NCI-H1436 treated with DMSO at 0.1 percent for 48 hours (cell line): Measurements from ENCODE around the gene TP53TG3E.
"Not testable (repeated sequence)": the region's sequence is repeated elsewhere in the genome, so short reads cannot be mapped to it uniquely, and the experiment has no call there.

Source experiments
- DNase-seq: peaks from one replicate; lab custom pipeline; 2025; lab: John Stamatoyannopoulos, UW

The TP53TG3E gene, protein sequence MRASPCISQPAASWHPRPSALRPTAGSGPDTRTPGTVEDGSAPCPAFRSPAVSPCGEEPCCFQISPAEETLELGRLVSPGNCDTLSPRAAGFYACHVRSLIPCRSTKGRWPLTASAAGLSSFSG

DNA sequence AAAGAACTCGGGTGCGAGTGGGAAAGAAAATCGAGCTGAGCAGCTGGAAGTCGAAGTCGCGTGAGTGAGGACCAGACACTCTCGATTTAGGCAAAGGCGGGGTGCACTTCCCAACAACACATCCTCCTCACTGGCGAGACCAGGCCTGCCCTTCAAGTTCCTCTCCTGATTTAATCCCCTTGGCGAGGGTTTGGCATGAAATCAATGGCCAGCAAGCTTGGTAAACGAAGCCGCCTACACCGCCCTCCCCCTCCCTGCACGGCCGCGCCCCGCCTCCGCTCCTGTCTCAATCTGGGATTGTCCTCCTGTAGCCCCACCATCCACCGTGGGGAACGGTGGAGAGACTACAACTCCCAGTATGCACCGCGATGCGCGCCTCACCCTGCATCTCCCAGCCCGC is at the start of gene TP53TG3E:
TSS of gene TP53TG3E (plus strand) at position 301 of the 400 bp plus-strand sequence. CDS start at position 369, 68 bp downstream.
- not testable (repeated sequence) for DNase-seq

DNA sequence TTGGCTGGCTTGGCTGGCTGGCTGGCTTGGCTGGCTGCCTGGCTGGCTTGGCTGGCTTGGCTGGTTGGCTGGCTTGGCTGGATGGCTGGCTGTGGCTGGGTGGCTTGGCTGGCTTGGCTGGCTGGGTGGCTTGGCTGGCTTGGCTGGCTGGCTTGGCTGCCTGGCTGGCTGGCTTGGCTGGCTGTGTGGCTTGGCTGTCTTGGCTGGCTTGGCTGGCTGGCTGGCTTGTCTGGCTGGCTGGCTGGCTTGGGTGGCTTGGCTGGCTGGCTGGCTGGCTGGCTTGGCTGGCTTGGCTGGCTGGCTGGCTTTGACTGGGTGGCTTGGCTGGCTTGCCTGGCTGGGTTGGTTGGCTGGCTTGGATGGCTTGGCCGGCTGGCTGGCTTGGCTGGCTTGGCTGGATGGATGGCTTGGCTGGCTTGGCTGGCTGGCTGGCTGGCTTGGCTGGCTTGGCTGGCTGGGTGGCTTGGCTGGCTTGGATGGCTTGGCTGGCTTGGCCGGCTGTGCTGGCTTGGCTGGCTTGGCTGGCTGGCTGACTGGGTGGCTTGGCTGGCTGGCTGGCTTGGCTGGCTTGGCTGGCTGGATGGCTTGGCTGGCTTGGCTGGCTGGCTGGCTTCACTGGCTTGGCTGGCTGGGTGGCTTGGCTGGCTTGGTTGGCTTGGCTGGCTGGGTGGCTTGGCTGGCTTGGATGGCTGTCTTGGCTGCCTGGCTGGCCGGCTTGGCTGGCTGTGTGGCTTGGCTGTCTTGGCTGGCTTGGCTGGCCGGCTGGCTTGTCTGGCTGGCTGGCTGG is 32.3 kb downstream of the TP53TG3E start:
- not testable (repeated sequence) for DNase-seq

DNA sequence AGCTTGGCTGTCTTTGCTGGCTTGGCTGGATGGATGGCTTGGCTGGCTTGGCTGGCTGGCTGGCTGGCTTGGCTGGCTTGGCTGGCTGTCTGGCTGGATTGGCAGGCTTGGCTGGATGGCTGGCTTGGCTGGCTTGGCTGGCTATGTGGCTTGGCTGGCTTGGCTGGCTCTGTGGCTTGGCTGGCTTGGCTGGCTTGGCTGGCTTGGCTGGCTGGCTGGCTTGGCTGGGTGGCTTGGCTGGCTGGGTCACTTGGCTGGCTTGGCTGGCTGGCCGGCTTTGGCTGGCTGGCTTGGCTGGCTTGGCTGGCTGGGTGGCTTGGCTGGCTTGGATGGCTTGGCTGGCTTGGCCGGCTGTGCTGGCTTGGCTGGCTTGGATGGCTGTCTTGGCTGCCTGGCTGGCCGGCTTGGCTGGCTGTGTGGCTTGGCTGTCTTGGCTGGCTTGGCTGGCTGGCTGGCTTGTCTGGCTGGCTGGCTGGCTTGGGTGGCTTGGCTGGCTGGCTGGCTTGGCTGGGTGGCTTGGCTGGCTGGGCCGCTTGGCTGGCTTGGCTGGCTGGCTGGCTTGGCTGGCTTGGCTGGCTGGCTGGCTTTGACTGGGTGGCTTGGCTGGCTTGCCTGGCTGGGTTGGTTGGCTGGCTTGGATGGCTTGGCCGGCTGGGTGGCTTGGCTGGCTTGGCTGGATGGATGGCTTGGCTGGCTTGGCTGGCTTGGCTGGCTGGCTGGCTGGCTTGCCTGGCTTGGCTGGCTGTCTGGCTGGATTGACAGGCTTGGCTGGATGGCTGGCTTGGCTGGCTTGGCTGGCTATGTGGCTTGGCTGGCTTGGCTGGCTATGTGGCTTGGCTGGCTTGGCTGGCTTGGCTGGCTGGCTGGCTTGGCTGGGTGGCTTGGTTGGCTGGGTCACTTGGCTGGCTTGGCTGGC is 33.8 kb downstream of the TP53TG3E start:
- not testable (repeated sequence) for DNase-seq

DNA sequence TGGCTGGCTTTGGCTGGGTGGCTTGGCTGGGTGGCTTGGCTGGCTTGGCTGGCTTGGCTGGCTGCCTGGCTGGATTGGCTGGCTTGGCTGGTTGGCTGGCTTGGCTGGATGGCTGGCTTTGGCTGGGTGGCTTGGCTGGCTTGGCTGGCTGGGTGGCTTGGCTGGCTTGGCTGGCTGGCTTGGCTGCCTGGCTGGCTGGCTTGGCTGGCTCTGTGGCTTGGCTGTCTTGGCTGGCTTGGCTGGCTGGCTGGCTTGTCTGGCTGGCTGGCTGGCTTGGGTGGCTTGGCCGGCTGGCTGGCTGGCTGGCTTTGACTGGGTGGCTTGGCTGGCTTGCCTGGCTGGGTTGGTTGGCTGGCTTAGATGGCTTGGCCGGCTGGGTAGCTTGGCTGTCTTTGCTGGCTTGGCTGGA is 34.4 kb downstream of the TP53TG3E start:
- not testable (repeated sequence) for DNase-seq

DNA sequence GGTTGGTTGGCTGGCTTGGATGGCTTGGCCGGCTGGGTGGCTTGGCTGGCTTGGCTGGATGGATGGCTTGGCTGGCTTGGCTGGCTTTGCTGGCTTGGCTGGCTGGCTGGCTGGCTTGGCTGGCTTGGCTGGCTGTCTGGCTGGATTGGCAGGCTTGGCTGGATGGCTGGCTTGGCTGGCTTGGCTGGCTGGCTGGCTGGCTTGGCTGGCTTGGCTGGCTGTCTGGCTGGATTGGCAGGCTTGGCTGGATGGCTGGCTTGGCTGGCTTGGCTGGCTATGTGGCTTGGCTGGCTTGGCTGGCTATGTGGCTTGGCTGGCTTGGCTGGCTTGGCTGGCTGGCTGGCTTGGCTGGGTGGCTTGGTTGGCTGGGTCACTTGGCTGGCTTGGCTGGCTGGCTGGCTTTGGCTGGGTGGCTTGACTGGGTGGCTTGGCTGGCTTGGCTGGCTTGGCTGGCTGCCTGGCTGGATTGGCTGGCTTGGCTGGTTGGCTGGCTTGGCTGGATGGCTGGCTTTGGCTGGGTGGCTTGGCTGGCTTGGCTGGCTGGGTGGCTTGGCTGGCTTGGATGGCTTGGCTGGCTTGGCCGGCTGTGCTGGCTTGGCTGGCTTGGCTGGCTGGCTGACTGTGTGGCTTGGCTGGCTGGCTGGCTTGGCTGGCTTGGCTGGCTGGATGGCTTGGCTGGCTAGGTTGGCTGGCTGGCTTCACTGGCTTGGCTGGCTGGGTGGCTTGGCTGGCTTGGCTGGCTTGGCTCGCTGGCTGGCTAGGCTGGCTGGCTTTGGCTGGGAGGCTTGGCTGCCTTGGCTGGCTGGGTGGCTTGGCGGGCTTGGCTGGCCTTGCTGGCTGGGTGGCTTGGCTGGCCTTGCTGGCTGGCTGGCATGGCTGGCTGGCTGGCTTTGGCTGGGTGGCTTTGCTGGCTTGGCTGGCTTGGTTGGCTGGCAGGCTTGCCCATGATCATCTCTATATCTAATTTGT is 35.3 kb downstream of the TP53TG3E start:
- DNase-seq, result not testable (repeated sequence)
